ENCODE results near the gene PFKFB4. TPM values are rescaled to one million over a fixed set of nuclear protein-coding genes. Genes with fewer than 3 reads are reported as not detected.

The PFKFB4 gene
- total RNA-seq, 5 donors from 2014 or later (not counting 1 experiment from before 2014, with no cell fraction given), result 1.8 to 4.2 (median 2.4) TPM

GRCh38 chr3:48502728-48503168, 53.9 kb downstream of the PFKFB4 start:
- H3K27me3 ChIP-seq (replicated peaks in 1 of 2; ENCODE audit: control insufficient read depth in 2 of 2, extremely low read depth in 1 of 2, insufficient read depth in 2 of 2, low read length in 1 of 2), result no peaks in the 10 kb centered on the region
- peak overlapping the region; percentile 67 for H3K27ac ChIP-seq (ENCODE audit: low read length)

GRCh38 chr3:48502121-48502520, 54.5 kb downstream of the PFKFB4 start:
- peak overlapping the region; percentile 75 to 86 (median 83) for H3K4me3 Mint-ChIP-seq
- no peaks in the 10 kb centered on the region for H3K9me3 Mint-ChIP-seq
- Histone ChIP-seq H3K27ac (ENCODE audit: low read length) (peak overlapping the region; percentile 34), H3K4me3 (ENCODE audit: control insufficient read depth in 1 of 2, extremely low read depth in 1 of 2, low read length in 1 of 2) (no peak overlapping the region), H3K4me1 (ENCODE audit: control insufficient read depth in 1 of 2, extremely low read depth in 1 of 2, insufficient read depth in 2 of 2, low read length in 2 of 2) (peaks cover 16 to 44% of the 10 kb centered on the region in 2 experiments), H3K27me3 (replicated peaks in 1 of 2; ENCODE audit: control insufficient read depth in 2 of 2, extremely low read depth in 1 of 2, insufficient read depth in 2 of 2, low read length in 1 of 2) (no peaks in the 10 kb centered on the region), H3K9me3 (no peaks in the 10 kb centered on the region), H3K36me3 (ENCODE audit: control insufficient read depth in 2 of 2, extremely low read depth in 1 of 2, insufficient read depth in 1 of 2, low read length in 1 of 2) (peaks cover 0 to 5% of the 10 kb centered on the region in 2 donors)
- peaks cover 20% of the 10 kb centered on the region for H3K36me3 Mint-ChIP-seq
- no peaks in the 10 kb centered on the region for H3K27me3 Mint-ChIP-seq
- peak overlapping the region; percentile 89 to 90 for H3K27ac Mint-ChIP-seq
- peaks cover 47 to 62% (median 59%) of the 10 kb centered on the region in 3 donors for H3K4me1 Mint-ChIP-seq
- WGBS (ENCODE audit: insufficient coverage), result 84% methylated on average over 5 of the region's 5 CpGs
- CTCF ChIA-PET, result interaction anchor here in 1 of 2 donors (1.2 kb wide), 1 partner anchor 66 kb away, joined by 3 read pairs; no protein-coding TSS in a partner anchor
- DNase-seq (no peak), ATAC-seq (replicated peaks in 1 of 4) (no peak)
- POLR2A ChIA-PET, result no interaction called here

More at GRCh38 chr3:48502728-48503168, 53.9 kb downstream of the PFKFB4 start:
- CTCF ChIA-PET, result interaction anchor here in 1 of 2 donors (1.0 kb wide), 1 partner anchor 45 kb away, joined by 3 read pairs; no protein-coding TSS in a partner anchor
- Mint-ChIP-seq H3K4me3 (peak overlapping the region; percentile 75 to 86 (median 83)), H3K27me3 (no peaks in the 10 kb centered on the region), H3K27ac (peak overlapping the region; percentile 89 to 90), H3K36me3 (peaks cover 18% of the 10 kb centered on the region), H3K4me1 (peaks cover 54 to 68% (median 65%) of the 10 kb centered on the region in 3 donors), H3K9me3 (no peaks in the 10 kb centered on the region)
- 100% methylated on average over 6 of the region's 6 CpGs for WGBS (ENCODE audit: insufficient coverage)
- no peaks in the 10 kb centered on the region for H3K9me3 ChIP-seq
- ATAC-seq (replicated peaks in 1 of 4) (no peak), DNase-seq (no peak)
- peaks cover 0 to 5% of the 10 kb centered on the region in 2 donors for H3K36me3 ChIP-seq (ENCODE audit: control insufficient read depth in 2 of 2, extremely low read depth in 1 of 2, insufficient read depth in 1 of 2, low read length in 1 of 2)
- no peak overlapping the region for H3K4me3 ChIP-seq (ENCODE audit: control insufficient read depth in 1 of 2, extremely low read depth in 1 of 2, low read length in 1 of 2)
- POLR2A ChIA-PET, result no interaction called here
- peaks cover 18 to 51% of the 10 kb centered on the region in 2 experiments for H3K4me1 ChIP-seq (ENCODE audit: control insufficient read depth in 1 of 2, extremely low read depth in 1 of 2, insufficient read depth in 2 of 2, low read length in 2 of 2)

- POLR2A ChIA-PET, result interaction anchor here in 1 of 2 donors (0.6 kb wide), 1 partner anchor 89 kb away, joined by 3 read pairs; no protein-coding TSS in a partner anchor
- Histone ChIP-seq H3K36me3 (ENCODE audit: control insufficient read depth in 2 of 2, extremely low read depth in 1 of 2, insufficient read depth in 1 of 2, low read length in 1 of 2) (peaks cover 0 to 5% of the 10 kb centered on the region in 2 donors), H3K27me3 (replicated peaks in 1 of 2; ENCODE audit: control insufficient read depth in 2 of 2, extremely low read depth in 1 of 2, insufficient read depth in 2 of 2, low read length in 1 of 2) (no peaks in the 10 kb centered on the region), H3K4me3 (ENCODE audit: control insufficient read depth in 1 of 2, extremely low read depth in 1 of 2, low read length in 1 of 2) (no peak overlapping the region), H3K27ac (ENCODE audit: low read length) (no peak overlapping the region), H3K9me3 (no peaks in the 10 kb centered on the region), H3K4me1 (ENCODE audit: control insufficient read depth in 1 of 2, extremely low read depth in 1 of 2, insufficient read depth in 2 of 2, low read length in 2 of 2) (peaks cover 12 to 38% of the 10 kb centered on the region in 2 experiments)
- Mint-ChIP-seq H3K27ac (peak overlapping the region; percentile 89 to 90), H3K36me3 (peaks cover 20% of the 10 kb centered on the region), H3K27me3 (no peaks in the 10 kb centered on the region), H3K9me3 (no peaks in the 10 kb centered on the region), H3K4me1 (peaks cover 38 to 52% (median 49%) of the 10 kb centered on the region in 3 donors), H3K4me3 (peak overlapping the region in 1 of 3 donors; percentile 1)
- CTCF ChIA-PET, result interaction anchor here (0.6 to 1.2 kb wide), 2 partner anchors 43 to 65 kb away, joined by 3 to 5 read pairs; no protein-coding TSS in a partner anchor
- 76% methylated on average over 2 of the region's 7 CpGs for WGBS (ENCODE audit: insufficient coverage)
- DNase-seq, result no peak
- ATAC-seq (replicated peaks in 1 of 4), result no peak
These were observed 55.4 kb downstream of the PFKFB4 start for GRCh38 chr3:48501196-48501595.

GRCh38 chr3:48500656-48501055, 55.9 kb downstream of the PFKFB4 start:
- CTCF ChIA-PET, result interaction anchor here in 1 of 2 donors (1.1 kb wide), 1 partner anchor 100 kb away, joined by 3 read pairs; no protein-coding TSS in a partner anchor
- Histone ChIP-seq H3K9me3 (no peaks in the 10 kb centered on the region), H3K4me1 (ENCODE audit: control insufficient read depth in 1 of 2, extremely low read depth in 1 of 2, insufficient read depth in 2 of 2, low read length in 2 of 2) (peaks cover 12 to 35% of the 10 kb centered on the region in 2 experiments), H3K4me3 (ENCODE audit: control insufficient read depth in 1 of 2, extremely low read depth in 1 of 2, low read length in 1 of 2) (no peak overlapping the region), H3K27ac (ENCODE audit: low read length) (no peak overlapping the region), H3K27me3 (replicated peaks in 1 of 2; ENCODE audit: control insufficient read depth in 2 of 2, extremely low read depth in 1 of 2, insufficient read depth in 2 of 2, low read length in 1 of 2) (no peaks in the 10 kb centered on the region), H3K36me3 (ENCODE audit: control insufficient read depth in 2 of 2, extremely low read depth in 1 of 2, insufficient read depth in 1 of 2, low read length in 1 of 2) (peaks cover 0 to 5% of the 10 kb centered on the region in 2 donors)
- DNase-seq (no peak), ATAC-seq (replicated peaks in 1 of 4) (no peak)
- Mint-ChIP-seq H3K4me1 (peaks cover 35 to 49% (median 46%) of the 10 kb centered on the region in 3 donors), H3K9me3 (no peaks in the 10 kb centered on the region), H3K27ac (peak overlapping the region; percentile 56 to 89), H3K4me3 (no peak overlapping the region), H3K27me3 (no peaks in the 10 kb centered on the region), H3K36me3 (peaks cover 20% of the 10 kb centered on the region)
- POLR2A ChIA-PET, result no interaction called here
- 98% methylated on average over 4 of the region's 5 CpGs for WGBS (ENCODE audit: insufficient coverage)

- peaks cover 0 to 3% (median 0%) of the 10 kb centered on the region in 3 donors for H3K4me1 Mint-ChIP-seq
These were observed 63.5 kb downstream of the PFKFB4 start for GRCh38 chr3:48493203-48493501.

GRCh38 chr3:48492461-48493202, 64.0 kb downstream of the PFKFB4 start:
- CTCF ChIA-PET, result no interaction called here
- no peaks in the 10 kb centered on the region for H3K9me3 Mint-ChIP-seq
- peaks cover 23% of the 10 kb centered on the region for H3K36me3 Mint-ChIP-seq
- Histone ChIP-seq H3K9me3 (no peaks in the 10 kb centered on the region), H3K36me3 (ENCODE audit: control insufficient read depth in 2 of 2, extremely low read depth in 1 of 2, insufficient read depth in 1 of 2, low read length in 1 of 2) (peaks cover 0 to 3% of the 10 kb centered on the region in 2 donors), H3K27me3 (replicated peaks in 1 of 2; ENCODE audit: control insufficient read depth in 2 of 2, extremely low read depth in 1 of 2, insufficient read depth in 2 of 2, low read length in 1 of 2) (no peaks in the 10 kb centered on the region), H3K27ac (ENCODE audit: low read length) (no peak overlapping the region), H3K4me1 (ENCODE audit: control insufficient read depth in 1 of 2, extremely low read depth in 1 of 2, insufficient read depth in 2 of 2, low read length in 2 of 2) (no peaks in the 10 kb centered on the region), H3K4me3 (ENCODE audit: control insufficient read depth in 1 of 2, extremely low read depth in 1 of 2, low read length in 1 of 2) (no peak overlapping the region)
- no peak for ATAC-seq (replicated peaks in 1 of 4)
- no peak overlapping the region for H3K4me3 Mint-ChIP-seq
- H3K27me3 Mint-ChIP-seq, result no peaks in the 10 kb centered on the region
- 87% methylated on average over 4 of the region's 7 CpGs for WGBS (ENCODE audit: insufficient coverage)
- no peak overlapping the region for H3K27ac Mint-ChIP-seq
- no peak for DNase-seq
- peaks cover 0 to 3% (median 0%) of the 10 kb centered on the region in 3 donors for H3K4me1 Mint-ChIP-seq
- POLR2A ChIA-PET, result no interaction called here

More at GRCh38 chr3:48493203-48493501, 63.5 kb downstream of the PFKFB4 start:
- DNase-seq, result no peak
- Mint-ChIP-seq H3K27ac (no peak overlapping the region), H3K36me3 (peaks cover 28% of the 10 kb centered on the region), H3K9me3 (no peaks in the 10 kb centered on the region), H3K4me3 (no peak overlapping the region), H3K27me3 (no peaks in the 10 kb centered on the region)
- H3K36me3 ChIP-seq (ENCODE audit: control insufficient read depth in 2 of 2, extremely low read depth in 1 of 2, insufficient read depth in 1 of 2, low read length in 1 of 2), result peaks cover 0 to 4% of the 10 kb centered on the region in 2 donors
- no peak overlapping the region for H3K27ac ChIP-seq (ENCODE audit: low read length)
- no peaks in the 10 kb centered on the region for H3K4me1 ChIP-seq (ENCODE audit: control insufficient read depth in 1 of 2, extremely low read depth in 1 of 2, insufficient read depth in 2 of 2, low read length in 2 of 2)
- H3K4me3 ChIP-seq (ENCODE audit: control insufficient read depth in 1 of 2, extremely low read depth in 1 of 2, low read length in 1 of 2), result no peak overlapping the region
- no peaks in the 10 kb centered on the region for H3K27me3 ChIP-seq (replicated peaks in 1 of 2; ENCODE audit: control insufficient read depth in 2 of 2, extremely low read depth in 1 of 2, insufficient read depth in 2 of 2, low read length in 1 of 2)
- no peak for ATAC-seq (replicated peaks in 1 of 4)
- no peaks in the 10 kb centered on the region for H3K9me3 ChIP-seq
- ChIA-PET CTCF (no interaction called here), POLR2A (interaction anchor here in 1 of 2 donors (0.6 kb wide), 1 partner anchor 64 kb away, joined by 3 read pairs; no protein-coding TSS in a partner anchor)
- WGBS (ENCODE audit: insufficient coverage), result no CpG with 5 or more reads among the region's 3 CpGs
